Left ventricle myocardium superior (tissue), 1 donor: ENCODE data around the gene BCKDHB. TPM values are rescaled to one million over a fixed set of nuclear protein-coding genes. Genes with fewer than 3 reads are reported as not detected.
"Not testable (repeated sequence)": the region's sequence is repeated elsewhere in the genome, so short reads cannot be mapped to it uniquely, and the experiment has no call there.

Source experiments
- ATAC-seq: fragments of 200-7000 bp; cut with Tn5 transposase; one replicate; pipeline ENCODE4 v1.9.1; 2020; ENCODE audit warnings: mild to moderate bottlenecking, moderate library complexity
- DNase-seq: peaks from one replicate; pipeline ENCODE4 v3.0.0-alpha.2; 2020
- intact Hi-C: fragments of 100-400 bp; cut with micrococcal nuclease; formaldehyde crosslinking; loops from one replicate; pipeline ENCODE4 v1.11.0; 2022
- total RNA-seq: library from RNA; stranded (reverse); fragmentation: NEBNext Ultra II Directional; extraction: Animal tissue kit (Norgen Biotek cat#: 25700); gene quantifications from one replicate; pipeline ENCODE4 v1.2.1, GENCODE V29; 2021
- donor health status: DM: no; HTN: yes; CAD: no; lungs with severe emphysema.

BCKDHB gene
- total RNA-seq, 1 donor from 2014 or later: 24.3 TPM

DNA sequence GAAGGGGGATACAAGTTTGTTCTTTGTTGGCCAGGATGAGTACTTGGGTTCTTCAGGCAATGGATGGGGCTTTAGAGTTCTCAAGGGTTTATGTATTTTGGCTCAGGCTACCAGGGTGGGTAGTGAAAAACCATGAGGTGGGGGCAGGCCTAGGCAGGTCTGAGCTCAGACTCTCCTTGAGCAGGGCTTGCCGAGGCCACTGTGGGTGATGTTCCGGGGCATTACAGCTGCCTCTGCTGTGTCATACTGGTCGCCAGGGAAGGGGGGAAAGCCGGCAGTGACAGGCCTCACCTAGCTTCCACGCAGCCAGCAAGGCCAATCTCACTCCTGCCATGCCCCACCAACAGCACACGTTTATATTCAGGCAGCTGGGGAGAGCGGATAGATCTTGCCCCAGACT lies 79.6 kb downstream of the BCKDHB start:
- DNase-seq (no peak), ATAC-seq (no peak)
- intact Hi-C loops: no loop called here

GRCh38 chr6:80196906-80197305 lies 90.4 kb downstream of the BCKDHB start:
- peak; percentile 60 for ATAC-seq
- DNase-seq: no peak
- intact Hi-C loops: no loop called here

DNA sequence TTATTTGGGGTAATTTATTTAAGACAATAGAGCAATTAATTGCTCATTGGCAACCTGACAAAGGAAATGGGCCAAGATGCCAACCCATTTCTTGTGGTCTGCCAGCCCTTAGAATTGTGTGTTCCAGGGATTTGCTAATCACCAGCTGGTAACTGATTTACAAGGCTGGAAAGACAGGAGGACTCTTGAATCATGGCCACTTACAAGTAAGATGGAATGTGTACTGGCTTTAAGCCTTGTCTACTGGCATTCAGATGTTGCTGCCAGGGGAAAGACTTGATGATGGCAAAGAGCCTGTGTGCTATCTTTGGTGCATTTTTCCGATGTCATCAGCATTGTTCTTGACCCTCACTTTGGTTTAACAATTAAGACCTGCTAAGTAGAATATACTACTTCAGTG lies 91.0 kb downstream of the BCKDHB start:
- peak; percentile 98 for ATAC-seq
- no peak for DNase-seq
- intact Hi-C loops: no loop called here

DNA sequence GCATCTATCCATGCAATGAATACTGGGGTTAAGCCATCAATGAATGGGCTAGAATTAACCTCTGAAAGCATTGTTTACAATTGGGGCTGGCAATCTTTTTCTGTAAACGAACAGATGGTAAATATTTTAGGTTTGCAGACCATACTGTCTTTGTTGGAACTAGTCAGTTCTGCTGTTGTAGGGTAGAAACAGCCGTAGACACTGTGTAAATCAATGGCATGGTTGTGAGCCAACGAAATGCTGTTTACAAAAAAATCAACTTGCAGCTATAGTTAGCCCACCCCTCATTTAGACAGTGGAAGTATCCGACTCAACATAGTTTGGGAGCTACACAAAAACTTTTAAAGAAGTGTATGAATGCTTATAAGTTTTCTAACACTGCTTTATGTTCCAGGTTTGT lies 91.5 kb downstream of the BCKDHB start:
- DNase-seq: no peak
- peak; percentile 9 for ATAC-seq

GRCh38 chr6:80203283-80203682 lies 96.8 kb downstream of the BCKDHB start:
- intact Hi-C loops: no loop called here
- no peak for ATAC-seq
- no peak for DNase-seq

More for the DNA sequence above, 91.5 kb downstream of the BCKDHB start:
- intact Hi-C loops: no loop called here

DNA sequence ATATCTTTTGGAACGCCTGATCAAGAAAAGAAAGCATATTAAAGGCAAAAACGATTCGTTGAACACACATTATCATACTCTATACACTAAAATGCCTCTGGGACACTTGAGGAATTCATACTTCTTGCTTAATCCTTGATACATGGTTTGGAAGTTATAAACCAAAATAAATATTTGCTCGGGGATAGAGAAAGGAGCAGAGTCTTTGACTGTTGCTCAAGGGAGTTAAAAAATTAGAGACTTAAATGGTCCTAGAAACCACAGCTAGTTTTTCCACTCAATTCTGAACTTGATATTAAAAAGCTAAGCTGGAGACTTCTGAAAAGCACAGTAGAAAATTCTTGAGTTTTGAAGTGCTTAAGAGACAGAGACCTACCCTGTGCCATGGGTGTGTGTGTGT lies 98.9 kb downstream of the BCKDHB start:
- ATAC-seq: no peak
- no peak for DNase-seq
- intact Hi-C loops: no loop called here

DNA sequence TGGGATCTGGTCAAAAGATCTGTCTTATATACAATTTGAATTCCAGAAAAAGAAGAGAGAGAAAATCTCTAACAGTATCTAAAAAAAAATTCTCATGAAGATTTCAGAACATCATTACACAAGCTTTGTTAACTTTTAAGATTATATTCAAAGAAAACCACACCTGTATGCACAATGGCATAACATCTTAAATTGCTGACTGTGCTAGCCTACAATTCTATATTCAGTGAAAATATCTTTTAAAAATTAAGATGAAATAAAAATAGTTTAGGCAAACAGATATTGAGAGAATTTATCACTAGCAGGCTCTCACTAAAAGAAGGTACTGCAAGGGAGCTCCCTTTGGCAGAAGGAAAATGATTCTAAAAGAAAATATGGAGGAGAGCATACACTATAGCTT lies 100.3 kb downstream of the BCKDHB start:
- no peak for DNase-seq
- intact Hi-C loops: no loop called here
- ATAC-seq: no peak

DNA sequence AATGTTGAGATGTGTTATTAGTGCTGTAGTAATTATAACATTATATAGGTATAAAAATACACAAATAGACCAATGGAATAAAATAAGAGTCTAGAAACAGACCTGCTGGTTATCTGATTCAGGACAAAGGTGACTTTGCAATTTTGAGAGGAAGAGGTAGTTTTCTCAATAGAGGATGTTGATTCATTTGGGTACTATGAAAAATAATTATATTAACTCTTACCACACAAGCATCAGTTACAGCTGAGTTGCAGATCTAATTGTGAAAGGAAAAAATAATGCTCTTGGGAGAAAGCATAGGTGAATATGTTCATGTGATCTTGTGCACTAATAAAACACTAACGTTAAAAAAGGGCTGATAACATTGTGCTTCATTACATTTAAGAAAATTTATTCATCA lies 103.0 kb downstream of the BCKDHB start:
- ATAC-seq (no peak), DNase-seq (no peak)
- intact Hi-C loops: no loop called here

DNA sequence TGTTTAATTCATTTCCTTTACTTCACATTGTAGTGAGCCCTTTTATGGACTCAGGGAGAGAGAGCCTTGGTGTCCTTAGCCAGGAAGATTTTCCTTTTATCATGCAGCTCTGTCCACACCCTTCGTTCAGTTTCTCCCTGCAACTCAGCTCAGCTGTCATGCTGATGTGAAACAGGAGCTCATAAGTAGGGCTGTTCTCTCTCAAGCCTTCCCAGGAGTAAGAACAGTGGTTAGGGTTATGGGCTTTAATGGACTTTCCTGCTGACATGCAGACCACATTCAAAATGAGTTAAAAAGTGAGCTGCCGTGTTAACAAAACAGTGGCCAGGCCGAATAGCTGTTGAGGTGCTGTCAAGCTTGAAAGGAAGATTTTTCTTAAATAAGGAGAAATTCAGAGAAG lies 104.1 kb downstream of the BCKDHB start:
- peak; percentile 98 for ATAC-seq
- intact Hi-C loops: loop anchor here (5.0 kb wide), 2 partner anchors 397 to 1537 kb away; no protein-coding TSS in a partner anchor
- DNase-seq: no peak

GRCh38 chr6:80211286-80211685 lies 104.8 kb downstream of the BCKDHB start:
- peak; percentile 10 for ATAC-seq
- intact Hi-C loops: loop anchor here (5.0 kb wide), 2 partner anchors 396 to 1536 kb away; no protein-coding TSS in a partner anchor
- no peak for DNase-seq

GRCh38 chr6:80211890-80212289 lies 105.4 kb downstream of the BCKDHB start:
- DNase-seq, ATAC-seq: not testable (repeated sequence)
- intact Hi-C loops: loop anchor here (5.0 kb wide), 2 partner anchors 395 to 1535 kb away; no protein-coding TSS in a partner anchor

DNA sequence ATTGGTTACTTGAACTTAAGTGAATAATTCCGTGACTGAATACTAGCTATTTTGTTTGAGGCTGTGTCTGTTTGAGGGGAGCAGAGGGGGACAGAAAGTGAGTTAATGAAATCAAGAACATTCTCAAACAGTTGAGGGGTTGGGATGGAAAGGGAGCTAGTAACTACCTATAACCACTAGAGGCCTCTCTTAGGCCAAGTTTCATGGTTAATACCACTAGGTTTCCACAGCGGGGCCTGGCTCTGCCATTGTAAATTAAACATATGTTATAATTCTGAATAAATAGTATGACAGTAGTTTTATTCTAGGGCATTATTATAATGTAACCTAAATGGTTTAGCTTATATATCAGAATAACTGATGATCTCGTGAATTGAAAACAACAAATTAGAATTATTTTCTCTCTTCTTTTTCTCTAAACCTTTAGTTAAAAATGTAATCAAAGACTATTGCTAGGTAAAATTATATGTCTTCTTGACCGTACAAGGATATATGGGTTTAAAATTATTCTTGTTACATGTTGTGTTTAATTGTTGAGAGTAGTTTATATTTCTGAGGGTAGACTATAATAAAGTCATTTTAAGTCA lies 108.1 kb downstream of the BCKDHB start:
- ATAC-seq (peak; percentile 77), DNase-seq (peak; percentile 38)
- intact Hi-C loops: loop anchor here (5.0 kb wide), 2 partner anchors 393 to 1533 kb away; no protein-coding TSS in a partner anchor

- intact Hi-C loops: no loop called here
- ATAC-seq: no peak
- DNase-seq: no peak
Measured at GRCh38 chr6:80215063-80215462, 108.6 kb downstream of the BCKDHB start.

DNA sequence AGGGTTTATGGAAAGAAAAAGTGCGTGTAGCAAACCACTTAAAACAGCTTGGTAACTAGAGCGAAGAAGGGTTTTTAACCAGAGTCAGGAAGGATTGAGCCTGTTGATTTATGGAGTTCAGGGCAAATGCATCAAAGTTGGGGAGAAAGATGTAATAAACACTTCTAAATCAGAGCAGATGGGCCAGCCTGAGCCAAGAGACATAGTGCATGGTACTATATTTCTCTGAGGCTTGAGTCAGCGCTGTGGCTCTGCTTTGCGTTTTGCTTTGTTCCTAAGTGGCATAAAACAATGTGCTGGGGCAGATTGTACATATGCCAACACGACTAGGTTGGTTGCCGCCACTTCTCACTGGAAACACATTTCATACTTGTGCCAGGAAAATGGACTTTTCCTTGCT lies 111.3 kb downstream of the BCKDHB start:
- DNase-seq: no peak

GRCh38 chr6:80223743-80224212 lies 117.3 kb downstream of the BCKDHB start:
- intact Hi-C loops: no loop called here
- peak; percentile 36 for DNase-seq
- ATAC-seq: peak; percentile 86

More for the DNA sequence above, 111.3 kb downstream of the BCKDHB start:
- no peak for ATAC-seq
- intact Hi-C loops: no loop called here

DNA sequence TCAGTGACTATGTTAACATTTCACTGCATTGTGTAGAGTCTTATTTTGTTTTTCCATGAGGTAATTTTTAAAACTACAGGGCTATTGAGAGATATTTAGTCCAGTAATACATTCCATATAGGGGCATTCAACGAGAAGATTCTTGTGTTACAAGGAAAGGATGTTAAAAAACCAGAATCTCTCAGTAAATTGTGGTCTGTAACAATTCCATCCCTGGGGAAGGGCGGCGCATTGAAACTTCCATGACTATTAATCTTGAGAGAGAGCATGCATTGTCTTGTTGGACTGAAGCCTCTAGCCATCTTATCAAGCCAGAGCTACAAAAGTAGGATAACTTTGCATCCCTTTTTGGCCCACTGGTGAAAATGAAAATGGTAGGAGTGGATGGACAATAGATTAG lies 119.7 kb downstream of the BCKDHB start:
- intact Hi-C loops: no loop called here
- DNase-seq (no peak), ATAC-seq (no peak)

DNA sequence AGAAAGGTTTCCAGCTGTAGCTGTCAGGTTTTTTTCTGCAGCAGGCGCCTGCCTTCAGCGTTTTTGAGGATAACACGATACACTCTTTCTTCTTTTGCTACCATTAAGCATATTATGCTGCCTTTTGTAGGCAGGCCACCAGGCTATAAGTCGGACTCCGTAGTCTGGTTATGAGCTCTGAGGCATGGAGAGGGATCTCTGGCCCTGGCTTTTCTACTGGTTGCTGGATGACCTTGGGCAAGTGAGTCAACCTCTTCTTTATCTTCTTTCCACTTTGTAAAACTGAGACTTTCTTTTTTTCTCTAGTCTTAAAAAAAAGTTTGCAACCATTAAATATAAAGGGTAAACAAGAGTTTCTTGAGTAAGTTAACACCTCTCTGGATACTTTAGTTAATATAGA lies 120.2 kb downstream of the BCKDHB start:
- ATAC-seq (no peak), DNase-seq (no peak)
- intact Hi-C loops: no loop called here

DNA sequence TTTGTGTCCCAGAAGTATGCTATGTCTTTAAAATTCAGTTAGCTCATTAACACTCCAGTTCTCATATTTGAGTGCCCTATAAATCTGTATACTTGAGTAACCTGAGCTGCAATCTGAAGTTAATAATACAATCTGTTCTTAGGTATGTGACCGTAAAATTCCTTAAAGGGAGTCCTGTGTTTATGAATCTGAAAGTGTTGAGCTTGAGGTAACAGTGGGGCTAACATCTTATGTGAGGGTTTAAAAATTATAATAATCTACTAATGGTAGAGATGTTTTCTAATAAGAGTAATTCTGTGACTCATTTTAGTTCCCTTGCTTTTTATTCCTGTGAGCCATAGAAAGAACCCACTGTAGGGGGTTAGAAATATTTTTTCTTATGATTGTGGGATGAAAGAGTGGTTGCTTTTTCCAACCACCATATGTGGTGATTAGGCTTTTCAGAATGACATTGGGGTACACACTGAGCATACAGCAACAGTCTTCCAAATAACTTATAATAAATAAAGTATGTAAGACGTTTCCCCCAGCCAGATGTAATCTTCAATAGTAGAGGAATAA lies 121.2 kb downstream of the BCKDHB start:
- intact Hi-C loops: no loop called here
- no peak for ATAC-seq
- no peak for DNase-seq

- intact Hi-C loops: no loop called here
- no peak for ATAC-seq
Measured at GRCh38 chr6:80233262-80233661, 126.8 kb downstream of the BCKDHB start.

GRCh38 chr6:80233958-80234357 lies 127.5 kb downstream of the BCKDHB start:
- intact Hi-C loops: no loop called here
- no peak for DNase-seq
- ATAC-seq: peak; percentile 24

More at GRCh38 chr6:80233262-80233661, 126.8 kb downstream of the BCKDHB start:
- no peak for DNase-seq

DNA sequence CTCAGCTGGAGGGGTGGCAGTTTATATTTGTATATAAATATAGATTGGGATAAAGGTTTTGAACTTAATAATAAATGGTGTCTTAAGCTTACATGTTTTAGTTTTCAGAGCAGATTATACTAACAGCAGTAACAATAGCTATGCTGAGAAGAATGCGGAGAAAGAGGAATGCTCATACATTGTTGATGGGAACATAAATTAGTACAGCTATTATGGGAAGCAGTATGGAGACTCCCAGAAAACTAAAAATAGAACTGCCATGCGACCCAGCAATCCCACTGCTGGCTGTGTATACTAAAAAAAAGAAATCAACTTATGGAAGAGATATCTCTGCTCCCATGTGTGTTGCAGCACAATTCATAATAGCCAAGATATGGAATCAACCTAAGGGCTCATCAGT lies 127.9 kb downstream of the BCKDHB start:
- intact Hi-C loops: no loop called here
- DNase-seq: no peak
- ATAC-seq: no peak
